MM.1S (cell line): ENCODE results near the gene CCDC51.

ENCODE experiments used
- DNase-seq: peaks from one replicate; pipeline ENCODE4 v3.0.0-alpha.2; 2015
- H2AFZ ChIP-seq: fragments of 300-600 bp; sonication (generic); 2 replicates; pipeline ENCODE4 v1.6.0; 2016; ENCODE audit warnings: antibody characterized with exemption, low read length
- H3F3A ChIP-seq: fragments of 300-600 bp; sonication (generic); 2 replicates; pipeline ENCODE4 v1.6.1; 2016; ENCODE audit warnings: mild to moderate bottlenecking, antibody characterized with exemption, low read length, moderate library complexity, mixed read lengths; ENCODE audit not compliant: insufficient read depth
- H3K27ac ChIP-seq: fragments of 300-600 bp; sonication (generic); 2 replicates; pipeline ENCODE4 v1.5.1; 2016; ENCODE audit warnings: mild to moderate bottlenecking, low read length
- H3K27me3 ChIP-seq: fragments of 300-600 bp; sonication (generic); replicated peaks from 2 replicates; pipeline ENCODE4 v1.6.0; 2016; ENCODE audit warnings: low read length; ENCODE audit not compliant: insufficient read depth
- H3K36me3 ChIP-seq: fragments of 300-600 bp; sonication (generic); replicated peaks from 2 replicates; pipeline ENCODE4 v1.6.1; 2016; ENCODE audit warnings: mild to moderate bottlenecking, low read length, mixed read lengths; ENCODE audit not compliant: insufficient read depth
- H3K4me1 ChIP-seq: fragments of 300-600 bp; sonication (generic); 2 replicates; pipeline ENCODE4 v1.6.1; 2016; ENCODE audit warnings: low read length, mixed read lengths
- H3K4me2 ChIP-seq: fragments of 300-600 bp; sonication (generic); 2 replicates; pipeline ENCODE4 v1.6.0; 2016; ENCODE audit warnings: low read depth, low read length
- H3K4me3 ChIP-seq: fragments of 300-600 bp; sonication (generic); 2 replicates; pipeline ENCODE4 v1.5.1; 2016; ENCODE audit warnings: low read length, mixed read lengths
- H3K79me2 ChIP-seq: fragments of 300-600 bp; sonication (generic); 2 replicates; pipeline ENCODE4 v1.6.1; 2016; ENCODE audit warnings: mixed run types, low read length, mixed read lengths
- H3K9ac ChIP-seq: fragments of 300-600 bp; sonication (generic); 2 replicates; pipeline ENCODE4 v1.6.1; 2016; ENCODE audit warnings: low read length, mixed read lengths
- H3K9me2 ChIP-seq: fragments of 300-600 bp; sonication (generic); replicated peaks from 2 replicates; pipeline ENCODE4 v1.6.1; 2016; ENCODE audit warnings: mild to moderate bottlenecking, low read length, mixed read lengths; ENCODE audit not compliant: insufficient read depth
- H3K9me3 ChIP-seq: fragments of 300-600 bp; sonication (generic); replicated peaks from 2 replicates; pipeline ENCODE4 v1.6.1; 2016; ENCODE audit warnings: mild to moderate bottlenecking, low read length, mixed read lengths; ENCODE audit not compliant: insufficient read depth
- H4K20me1 ChIP-seq: fragments of 300-600 bp; sonication (generic); 2 replicates; pipeline ENCODE4 v1.6.1; 2016; ENCODE audit warnings: mild to moderate bottlenecking, low read length, moderate library complexity, mixed read lengths; ENCODE audit not compliant: insufficient read depth
- EZH2 ChIP-seq: fragments of 300-600 bp; sonication (generic); optimal IDR thresholded peaks from 2 replicates; pipeline ENCODE3; 2017; ENCODE audit warnings: low read depth, mild to moderate bottlenecking, antibody characterized with exemption, low read length, mixed read lengths
- EZH2phosphoT487 ChIP-seq: fragments of 300-600 bp; sonication (generic); IDR thresholded peaks from 2 replicates; pipeline ENCODE4 v1.6.1; 2018; ENCODE audit warnings: antibody characterized with exemption, low read length
- TF ChIP-seq, protein P1 (sequence below): fragments of 300-600 bp; sonication (generic); IDR thresholded peaks from 2 replicates; pipeline ENCODE4 v1.5.1; 2016; ENCODE audit warnings: antibody characterized with exemption, low read length, mixed read lengths

The CCDC51 gene

GRCh38 chr3:48478626-48479555, 39.0 kb upstream of the CCDC51 start:
- DNase-seq, result peak; percentile 89
- peaks cover 10% of the 10 kb centered on the region for H3K4me1 ChIP-seq
- H3K4me3 ChIP-seq, result no peak overlapping the region
- H3K9me2 ChIP-seq, result no peaks in the 10 kb centered on the region
- peak overlapping the region; percentile 60 for H2AFZ ChIP-seq
- peaks cover 8% of the 10 kb centered on the region; the same call in 1 of the 2 replicates for H3F3A ChIP-seq
- peak overlapping the region; percentile 22 for H3K4me2 ChIP-seq
- TF ChIP-seq, protein P1, sequence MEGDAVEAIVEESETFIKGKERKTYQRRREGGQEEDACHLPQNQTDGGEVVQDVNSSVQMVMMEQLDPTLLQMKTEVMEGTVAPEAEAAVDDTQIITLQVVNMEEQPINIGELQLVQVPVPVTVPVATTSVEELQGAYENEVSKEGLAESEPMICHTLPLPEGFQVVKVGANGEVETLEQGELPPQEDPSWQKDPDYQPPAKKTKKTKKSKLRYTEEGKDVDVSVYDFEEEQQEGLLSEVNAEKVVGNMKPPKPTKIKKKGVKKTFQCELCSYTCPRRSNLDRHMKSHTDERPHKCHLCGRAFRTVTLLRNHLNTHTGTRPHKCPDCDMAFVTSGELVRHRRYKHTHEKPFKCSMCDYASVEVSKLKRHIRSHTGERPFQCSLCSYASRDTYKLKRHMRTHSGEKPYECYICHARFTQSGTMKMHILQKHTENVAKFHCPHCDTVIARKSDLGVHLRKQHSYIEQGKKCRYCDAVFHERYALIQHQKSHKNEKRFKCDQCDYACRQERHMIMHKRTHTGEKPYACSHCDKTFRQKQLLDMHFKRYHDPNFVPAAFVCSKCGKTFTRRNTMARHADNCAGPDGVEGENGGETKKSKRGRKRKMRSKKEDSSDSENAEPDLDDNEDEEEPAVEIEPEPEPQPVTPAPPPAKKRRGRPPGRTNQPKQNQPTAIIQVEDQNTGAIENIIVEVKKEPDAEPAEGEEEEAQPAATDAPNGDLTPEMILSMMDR, result peak; percentile 7; the same call in 1 of the 2 replicates
- TF ChIP-seq EZH2phosphoT487 (no peak), EZH2 (no peak)
- no peaks in the 10 kb centered on the region for H3K79me2 ChIP-seq
- H3K9me3 ChIP-seq, result no peaks in the 10 kb centered on the region
- peak overlapping the region; percentile 51 for H3K27ac ChIP-seq
- H4K20me1 ChIP-seq, result no peaks in the 10 kb centered on the region
- H3K27me3 ChIP-seq, result no peaks in the 10 kb centered on the region
- H3K36me3 ChIP-seq, result no peaks in the 10 kb centered on the region
- H3K9ac ChIP-seq, result peak overlapping the region; percentile 24; the same call in 1 of the 2 replicates

GRCh38 chr3:48477959-48478520, 38.1 kb upstream of the CCDC51 start:
- no peaks in the 10 kb centered on the region for H3K9me2 ChIP-seq
- H4K20me1 ChIP-seq, result no peaks in the 10 kb centered on the region
- H3F3A ChIP-seq, result peaks cover 8% of the 10 kb centered on the region; the same call in 1 of the 2 replicates
- no peak overlapping the region for H3K4me2 ChIP-seq
- peaks cover 17% of the 10 kb centered on the region for H3K4me1 ChIP-seq
- H2AFZ ChIP-seq, result no peak overlapping the region
- no peaks in the 10 kb centered on the region for H3K79me2 ChIP-seq
- H3K4me3 ChIP-seq, result no peak overlapping the region
- no peak for DNase-seq
- H3K9me3 ChIP-seq, result no peaks in the 10 kb centered on the region
- no peak overlapping the region for H3K27ac ChIP-seq
- TF ChIP-seq EZH2 (no peak), EZH2phosphoT487 (no peak)
- TF ChIP-seq, protein P1, result no peak
- no peak overlapping the region for H3K9ac ChIP-seq
- H3K36me3 ChIP-seq, result no peaks in the 10 kb centered on the region
- H3K27me3 ChIP-seq, result no peaks in the 10 kb centered on the region

DNA sequence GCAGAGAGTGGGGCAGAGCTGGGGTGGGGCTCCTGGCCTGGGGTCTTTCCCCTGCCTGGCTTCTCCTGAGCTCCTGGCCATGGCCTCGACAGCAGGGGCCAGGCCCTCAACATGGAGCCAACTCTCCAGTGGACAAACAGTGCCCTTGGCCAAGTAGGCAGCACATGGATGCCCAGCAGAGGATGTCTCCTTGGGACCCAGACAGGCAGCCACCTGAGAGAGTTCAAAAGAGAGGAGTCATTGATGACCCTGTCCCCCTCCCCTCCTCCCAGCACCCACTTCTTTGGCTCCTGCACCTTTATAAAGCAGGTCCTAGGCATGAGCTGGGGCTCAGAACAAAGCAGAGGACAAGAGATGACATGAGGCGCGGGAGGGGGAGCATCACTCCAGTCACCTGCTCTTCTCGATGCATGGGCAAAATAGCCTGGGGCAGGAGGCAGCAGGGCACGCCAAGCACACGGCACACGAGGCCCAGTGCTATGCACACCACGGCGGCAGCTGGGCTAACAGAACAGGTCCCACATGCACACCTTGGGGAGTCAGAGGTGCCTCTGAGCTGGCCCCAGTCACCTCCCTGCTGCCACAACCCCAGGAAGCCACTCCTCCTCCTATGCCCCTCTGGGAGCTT, 36.6 kb upstream of the CCDC51 start:
- H2AFZ ChIP-seq, result no peak overlapping the region
- H3K9me2 ChIP-seq, result no peaks in the 10 kb centered on the region
- no peaks in the 10 kb centered on the region for H3K36me3 ChIP-seq
- H3K4me1 ChIP-seq, result peaks cover 17% of the 10 kb centered on the region
- no peaks in the 10 kb centered on the region for H4K20me1 ChIP-seq
- H3K4me2 ChIP-seq, result no peak overlapping the region
- H3K9ac ChIP-seq, result no peak overlapping the region
- H3K4me3 ChIP-seq, result no peak overlapping the region
- no peaks in the 10 kb centered on the region for H3K9me3 ChIP-seq
- no peak for TF ChIP-seq EZH2phosphoT487
- TF ChIP-seq, protein P1, result no peak
- no peak for TF ChIP-seq EZH2
- peaks cover 13% of the 10 kb centered on the region; the same call in 1 of the 2 replicates for H3F3A ChIP-seq
- H3K79me2 ChIP-seq, result peaks cover 9% of the 10 kb centered on the region
- DNase-seq, result no peak
- H3K27me3 ChIP-seq, result no peaks in the 10 kb centered on the region
- no peak overlapping the region for H3K27ac ChIP-seq
